Germinal center (tissue), 1 donor: ENCODE measurements around the gene GBA2.

Experiments used
- DNase-seq: peaks from one replicate; pipeline ENCODE4 v3.0.0; 2012; ENCODE audit warnings: mixed read lengths, low spot score

GBA2 gene

DNA sequence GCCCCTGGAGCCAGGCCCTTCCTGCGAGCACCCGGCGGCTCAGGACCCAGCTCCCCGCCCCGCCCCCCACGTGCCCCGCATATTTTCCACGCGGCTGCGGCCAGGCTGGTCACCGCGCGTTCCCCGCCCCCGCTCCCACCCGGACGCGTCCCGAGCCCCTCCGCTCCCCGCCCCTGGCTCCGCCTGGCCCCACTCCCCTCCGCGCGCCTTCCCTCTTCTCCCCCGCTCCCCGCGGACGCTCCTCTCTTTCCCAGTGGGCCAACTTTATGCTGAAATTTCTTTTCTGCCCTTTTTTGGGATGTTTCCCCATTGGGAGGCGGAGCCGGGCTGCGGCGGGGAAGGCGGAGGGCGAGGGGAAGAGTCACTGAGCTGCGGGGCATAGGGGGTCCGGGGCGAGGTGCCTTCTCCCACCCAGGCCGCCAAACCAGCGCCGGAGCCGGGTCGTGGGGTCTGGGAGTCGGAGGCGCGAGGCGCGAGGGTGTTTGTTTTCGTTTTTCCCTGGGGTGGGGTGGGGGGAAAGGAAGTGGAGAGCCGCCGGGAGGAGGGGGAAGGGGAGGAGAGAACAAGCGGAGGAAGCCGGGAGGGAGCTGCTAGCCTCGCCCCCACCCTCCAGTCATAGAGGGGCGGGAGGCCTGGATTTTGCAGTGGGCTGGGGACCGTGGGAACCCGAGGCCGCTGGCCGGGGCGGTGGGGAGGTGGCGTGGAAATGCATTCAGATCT lies 58.3 kb downstream of the GBA2 start:
- peak; percentile 46 for DNase-seq

DNA sequence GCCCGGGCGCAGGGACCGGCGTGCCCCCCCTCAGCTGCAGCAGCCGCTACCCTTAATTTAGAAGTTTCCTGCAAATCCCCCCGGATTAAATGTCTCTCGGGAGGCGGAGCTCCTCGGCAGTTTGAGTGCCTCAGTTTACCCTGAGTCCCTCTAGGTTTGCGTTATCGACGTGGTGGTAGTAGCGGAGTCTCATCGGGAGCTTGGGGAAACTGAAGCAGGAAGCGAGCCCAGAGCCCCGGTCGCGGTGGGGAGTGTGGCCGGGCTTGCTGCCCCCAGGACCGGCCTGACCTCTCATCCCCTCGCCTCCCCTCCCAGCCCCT lies 58.8 kb downstream of the GBA2 start:
- DNase-seq, result no peak

DNA sequence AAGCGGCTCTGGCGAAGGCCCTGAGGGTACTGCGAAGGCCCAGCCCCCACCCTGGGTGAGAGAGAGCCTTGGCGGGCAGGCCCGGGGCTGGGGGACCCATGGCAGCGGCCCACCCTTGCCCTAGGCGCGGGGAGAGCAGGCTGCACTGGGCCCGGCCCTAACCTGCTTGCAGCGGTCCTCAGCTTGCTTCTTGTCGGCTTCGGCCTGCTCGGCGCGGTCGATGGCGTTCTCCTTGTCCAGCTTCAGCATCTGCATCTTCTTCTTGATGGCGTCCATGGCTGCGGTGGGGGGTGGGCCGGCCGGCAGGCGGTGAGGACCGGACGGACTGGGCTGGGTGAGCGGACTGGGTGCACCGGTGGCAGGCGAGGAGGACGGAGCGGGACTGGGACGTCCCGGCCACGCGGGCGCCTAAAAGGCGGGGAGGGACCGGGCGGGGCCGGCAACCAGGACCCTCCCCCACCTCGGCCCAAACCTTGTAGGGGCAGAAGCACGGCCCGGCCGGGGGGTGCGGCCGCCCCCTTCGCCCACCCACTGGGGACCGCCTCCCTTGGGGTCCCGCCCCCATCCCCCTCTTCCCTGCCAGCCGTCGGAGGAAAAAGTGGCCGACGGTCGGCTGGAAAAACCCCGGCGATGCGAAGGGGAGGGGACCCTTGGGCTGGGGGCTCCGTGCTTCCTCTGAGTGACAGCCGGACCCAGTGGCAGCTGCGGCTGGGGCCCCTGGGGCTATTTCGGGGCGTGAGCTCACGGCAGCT lies 59.3 kb downstream of the GBA2 start, which contains the start of gene TPM2:
TPM2 (minus strand) TSS at position 384 of the 752 bp plus-strand sequence; CDS start at position 276, 108 bp downstream.
- no peak for DNase-seq

DNA sequence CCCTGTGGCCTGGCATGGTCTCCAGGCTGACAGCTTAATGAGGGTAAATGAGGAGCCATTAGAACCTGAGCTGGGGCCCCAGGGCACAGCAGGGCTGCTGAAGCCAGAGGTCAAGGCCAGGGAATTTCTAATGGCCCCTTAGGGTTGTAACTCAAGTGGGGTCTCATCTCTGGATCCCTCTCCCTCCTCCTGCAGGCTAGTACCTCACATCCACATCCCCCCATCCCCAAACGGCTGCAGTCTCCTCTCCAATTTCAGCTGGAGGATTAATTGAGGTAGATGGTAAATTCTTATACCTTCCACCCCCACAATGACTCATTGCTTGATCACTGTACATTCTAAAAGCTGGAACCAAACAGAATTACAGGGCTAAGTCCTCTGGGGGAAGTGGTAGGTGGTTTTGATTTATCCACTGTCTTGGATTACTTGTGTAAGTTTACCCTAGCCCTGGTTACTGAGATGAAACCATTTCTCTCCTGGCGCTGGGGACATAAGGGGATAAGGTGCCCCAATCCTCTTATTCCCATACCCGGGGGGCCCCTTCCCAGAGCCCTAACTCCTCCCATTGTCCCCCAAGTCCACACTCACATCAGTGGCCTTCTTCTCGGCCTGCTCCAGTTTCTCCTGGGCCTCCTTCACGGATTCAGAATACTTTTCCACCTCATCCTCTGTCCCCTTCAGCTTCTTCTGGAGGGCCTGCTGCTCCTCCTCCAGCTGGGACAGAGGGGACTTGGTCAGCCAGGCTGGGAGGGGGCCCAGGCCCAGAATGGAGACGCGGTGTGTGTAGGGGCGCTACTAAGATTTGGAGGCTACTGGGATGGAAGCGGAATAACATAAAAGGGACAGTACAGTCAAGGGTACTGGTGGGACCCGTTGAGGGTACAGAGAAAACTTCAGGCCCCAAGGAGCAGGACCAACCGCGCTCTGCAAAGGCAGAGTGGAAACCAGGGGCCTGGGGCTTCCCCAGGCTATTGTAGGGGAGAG lies 60.2 kb downstream of the GBA2 start:
- DNase-seq, result no peak

DNA sequence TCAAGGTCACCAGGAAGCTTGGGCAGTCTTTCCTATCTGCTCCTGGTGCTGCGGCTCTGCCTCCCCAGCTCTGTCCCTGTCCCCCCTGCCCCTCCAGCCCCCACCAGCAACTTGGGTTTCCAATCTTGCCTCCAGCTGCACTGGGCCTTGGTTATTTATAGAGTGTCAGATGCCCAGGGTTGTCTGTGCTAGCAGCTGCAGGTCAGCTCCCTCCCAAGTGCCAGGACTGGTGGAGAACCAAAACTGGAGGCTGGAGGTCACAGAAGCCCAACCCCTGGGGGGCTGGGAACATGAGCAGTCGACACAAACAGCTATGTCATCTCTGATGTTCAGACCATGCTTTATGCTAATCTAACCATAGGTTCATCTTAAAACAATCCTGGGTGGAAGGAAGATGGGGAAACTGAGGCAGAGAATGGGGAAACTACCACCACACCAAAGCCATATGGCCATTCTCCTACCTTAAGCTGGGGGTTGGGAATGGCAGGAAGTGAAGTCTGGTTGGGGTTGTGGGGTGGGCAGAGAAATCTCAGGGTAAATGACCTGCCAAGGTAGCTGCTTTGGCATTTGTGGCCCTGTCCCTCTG lies 61.0 kb downstream of the GBA2 start:
- no peak for DNase-seq

DNA sequence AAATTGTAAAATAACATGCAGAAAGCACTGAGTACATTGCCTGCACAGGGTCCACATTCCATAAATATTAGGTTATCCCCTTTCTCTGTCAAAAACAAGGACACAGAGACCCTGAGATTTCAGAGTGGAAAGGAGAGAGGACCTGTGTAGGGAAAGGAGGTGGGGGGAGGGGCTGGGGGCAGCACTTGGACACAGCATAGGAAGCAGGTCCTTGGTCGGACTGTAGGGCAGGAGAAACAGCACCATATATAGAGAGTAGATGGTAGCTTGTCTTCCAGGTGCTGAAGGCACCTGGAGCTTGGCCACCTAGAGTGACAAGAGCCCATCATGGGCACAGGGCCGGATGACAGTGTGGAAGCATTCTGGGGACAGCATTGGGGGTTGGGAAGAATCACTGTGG lies 61.7 kb downstream of the GBA2 start:
- DNase-seq, result no peak
